Activated B cell treated with CpG ODN at 0.5 μM for 24 hours (primary cell): ENCODE data around the gene BEGAIN. TPM values are rescaled to one million over a fixed set of nuclear protein-coding genes. Genes with fewer than 3 reads are reported as not detected.

Experiments used
- ATAC-seq: fragments of 200-7000 bp; cut with Tn5 transposase; one replicate; pipeline ENCODE4 v1.10.0; 2021; ENCODE audit warnings: low read depth, mild to moderate bottlenecking, moderate library complexity
- CTCF ChIA-PET: fragments of 350-600 bp; sonication (Branson Sonifier 250); formaldehyde crosslinking; loops from one replicate; lab custom pipeline; 2021; ENCODE audit warnings: antibody characterized with exemption; lab: Charles Lee
- POLR2A ChIA-PET: fragments of 350-600 bp; sonication (Branson Sonifier 250); formaldehyde crosslinking; loops from one replicate; lab custom pipeline; 2021; ENCODE audit warnings: antibody characterized with exemption; lab: Charles Lee
- DNase-seq: peaks from one replicate; pipeline ENCODE4 v3.0.0; 2022
- H3K27ac Mint-ChIP-seq: one replicate; pipeline ENCODE4 v1.8.0; 2020; ENCODE audit warnings: mixed read lengths
- H3K27me3 Mint-ChIP-seq: one replicate; pipeline ENCODE4 v1.8.0; 2021; ENCODE audit warnings: mixed read lengths
- H3K36me3 Mint-ChIP-seq: one replicate; pipeline ENCODE4 v1.8.0; 2021; ENCODE audit warnings: low read depth, mixed read lengths
- H3K4me1 Mint-ChIP-seq: one replicate; pipeline ENCODE4 v1.8.0; 2021; ENCODE audit warnings: mixed read lengths
- H3K4me3 Mint-ChIP-seq: one replicate; pipeline ENCODE4 v1.8.0; 2020; ENCODE audit warnings: mild to moderate bottlenecking, mixed read lengths
- H3K9me3 Mint-ChIP-seq: one replicate; pipeline ENCODE4 v1.8.0; 2020; ENCODE audit warnings: mixed read lengths
- CTCF ChIP-seq: fragments of 200-600 bp; IDR thresholded peaks from one replicate; pipeline ENCODE4 v1.8.0; 2022; ENCODE audit warnings: antibody characterized with exemption, mild to moderate bottlenecking
- intact Hi-C: fragments of 100-400 bp; cut with micrococcal nuclease; formaldehyde crosslinking; loops from one replicate; pipeline ENCODE4 v1.15.1; 2024
- total RNA-seq: library from RNA; stranded (reverse); gene quantifications from 2 replicates; pipeline ENCODE4 v1.2.3, GENCODE V29; 2022

BEGAIN gene
- total RNA-seq, 1 donor from 2014 or later, result not detected

- ATAC-seq, result no peak
- TF ChIP-seq CTCF, result no peak
- Mint-ChIP-seq H3K4me1 (peaks cover 7% of the 10 kb centered on the region), H3K27me3 (peaks cover 4% of the 10 kb centered on the region), H3K36me3 (no peaks in the 10 kb centered on the region), H3K27ac (no peak overlapping the region), H3K9me3 (no peaks in the 10 kb centered on the region), H3K4me3 (no peak overlapping the region)
- intact Hi-C loops, result no loop called here
- no peak for DNase-seq
- ChIA-PET POLR2A (no interaction called here), CTCF (no interaction called here)
Measured at GRCh38 chr14:100541621-100542560, 45.3 kb downstream of the BEGAIN start.

- no peak overlapping the region for H3K4me3 Mint-ChIP-seq
- no peak for ATAC-seq
- no peak overlapping the region for H3K27ac Mint-ChIP-seq
- peaks cover 4% of the 10 kb centered on the region for H3K27me3 Mint-ChIP-seq
- no peaks in the 10 kb centered on the region for H3K9me3 Mint-ChIP-seq
- no peak for TF ChIP-seq CTCF
- CTCF ChIA-PET, result no interaction called here
- intact Hi-C loops, result no loop called here
- POLR2A ChIA-PET, result no interaction called here
- no peak for DNase-seq
- peaks cover 5% of the 10 kb centered on the region for H3K4me1 Mint-ChIP-seq
- H3K36me3 Mint-ChIP-seq, result no peaks in the 10 kb centered on the region
Measured at GRCh38 chr14:100540926-100541620, 46.1 kb downstream of the BEGAIN start.

- no peak overlapping the region for H3K27ac Mint-ChIP-seq
- ChIA-PET POLR2A (no interaction called here), CTCF (no interaction called here)
- intact Hi-C loops, result no loop called here
- no peak for TF ChIP-seq CTCF
- no peaks in the 10 kb centered on the region for H3K36me3 Mint-ChIP-seq
- no peaks in the 10 kb centered on the region for H3K4me1 Mint-ChIP-seq
- H3K4me3 Mint-ChIP-seq, result no peak overlapping the region
- no peak for ATAC-seq
- no peaks in the 10 kb centered on the region for H3K9me3 Mint-ChIP-seq
- DNase-seq, result no peak
- peaks cover 4% of the 10 kb centered on the region for H3K27me3 Mint-ChIP-seq
Measured at GRCh38 chr14:100540141-100540925, 46.9 kb downstream of the BEGAIN start.

- Mint-ChIP-seq H3K27me3 (peaks cover 4% of the 10 kb centered on the region), H3K27ac (no peak overlapping the region), H3K36me3 (no peaks in the 10 kb centered on the region), H3K9me3 (no peaks in the 10 kb centered on the region), H3K4me3 (no peak overlapping the region), H3K4me1 (no peaks in the 10 kb centered on the region)
- ATAC-seq (no peak), DNase-seq (no peak)
- ChIA-PET CTCF (no interaction called here), POLR2A (no interaction called here)
- TF ChIP-seq CTCF, result no peak
- intact Hi-C loops, result no loop called here
Measured at GRCh38 chr14:100539766-100540140, 47.5 kb downstream of the BEGAIN start.
